NCI-H187 treated with DMSO at 0.1 percent for 48 hours (cell line): ENCODE results near the gene CD81.

Source experiments
- DNase-seq: peaks from one replicate; lab custom pipeline; 2025; lab: John Stamatoyannopoulos, UW

The CD81 gene

DNA sequence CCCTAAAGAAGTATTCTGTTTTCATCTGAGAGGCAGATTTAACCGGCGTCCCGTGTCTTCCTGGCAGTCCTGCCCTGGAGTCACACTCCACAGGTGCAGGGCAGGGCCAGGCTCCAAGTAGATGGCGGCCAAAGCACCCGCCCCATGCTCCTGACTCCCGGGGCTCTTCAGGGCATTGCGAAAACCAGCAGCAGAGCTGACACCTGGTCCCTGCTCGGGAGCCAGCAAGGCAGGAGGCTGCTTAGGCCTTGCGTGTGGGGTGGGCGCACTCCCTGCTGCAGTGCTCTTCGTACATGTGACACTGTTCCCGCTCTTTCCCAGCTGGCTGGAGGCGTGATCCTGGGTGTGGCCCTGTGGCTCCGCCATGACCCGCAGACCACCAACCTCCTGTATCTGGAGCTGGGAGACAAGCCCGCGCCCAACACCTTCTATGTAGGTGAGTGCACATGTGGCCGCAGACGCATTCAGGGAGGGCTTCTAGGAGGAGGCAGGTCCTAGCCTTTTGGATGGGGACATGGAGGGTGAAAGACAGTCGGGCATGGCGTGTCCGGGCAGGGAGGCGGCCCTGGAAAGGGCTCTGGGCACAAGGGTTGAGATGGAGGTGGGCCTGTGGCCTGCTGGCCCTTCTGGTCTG lies 13.1 kb downstream of the CD81 start:
- no peak for DNase-seq

DNA sequence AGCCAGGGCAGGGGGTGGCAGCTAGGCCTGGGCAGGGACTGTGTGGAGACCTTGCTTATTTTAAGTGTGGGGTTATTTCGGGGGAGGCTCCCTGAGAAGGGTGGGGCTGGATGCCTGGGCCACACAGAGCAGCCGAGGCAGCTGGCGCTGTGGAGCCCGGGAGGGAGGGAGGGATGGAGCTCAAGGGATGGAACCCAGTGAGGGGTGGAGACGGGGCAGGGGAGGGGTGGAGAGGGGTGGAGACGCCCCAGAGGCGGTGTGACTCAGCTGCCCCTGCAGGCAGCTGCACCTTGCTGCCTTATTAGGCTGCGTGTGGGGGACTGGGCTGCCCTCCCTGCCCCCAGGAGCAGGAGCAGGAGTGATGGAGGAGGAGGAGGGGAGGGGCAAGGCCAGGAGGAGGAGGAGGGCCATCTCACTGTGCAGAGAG lies 13.6 kb downstream of the CD81 start:
- DNase-seq = no peak

GRCh38 chr11:2391181-2391975 lies 14.3 kb downstream of the CD81 start:
- no peak for DNase-seq

GRCh38 chr11:2392241-2392959 lies 15.3 kb downstream of the CD81 start:
- DNase-seq = no peak

- no peak for DNase-seq
Observed at GRCh38 chr11:2393111-2393868, 16.2 kb downstream of the CD81 start.

- DNase-seq = no peak
Observed at GRCh38 chr11:2393941-2394817, 17.1 kb downstream of the CD81 start.

GRCh38 chr11:2394818-2395105 lies 17.7 kb downstream of the CD81 start:
- no peak for DNase-seq

DNA sequence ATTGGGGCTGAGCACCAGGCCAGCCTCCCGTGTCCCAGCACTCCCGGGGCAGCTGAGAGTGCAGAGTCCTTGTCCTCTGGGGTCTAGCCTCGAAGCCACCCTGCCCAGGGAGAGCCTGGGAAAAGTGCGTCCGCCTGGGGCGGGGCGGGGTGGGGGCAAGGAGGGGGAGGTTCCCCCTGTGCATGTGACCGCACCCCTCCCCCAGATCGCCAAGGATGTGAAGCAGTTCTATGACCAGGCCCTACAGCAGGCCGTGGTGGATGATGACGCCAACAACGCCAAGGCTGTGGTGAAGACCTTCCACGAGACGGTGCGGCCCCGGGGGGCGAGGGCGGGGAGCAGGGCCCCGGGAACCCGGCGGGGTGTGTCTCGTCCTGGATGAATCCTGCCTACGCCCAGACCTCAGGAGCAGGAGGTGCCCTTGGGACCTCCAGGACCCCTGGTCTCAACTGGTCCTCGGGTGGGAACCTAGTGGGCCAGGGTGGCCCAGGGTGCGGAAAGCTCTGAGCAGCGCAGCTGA lies 18.2 kb downstream of the CD81 start:
- DNase-seq = no peak

DNA sequence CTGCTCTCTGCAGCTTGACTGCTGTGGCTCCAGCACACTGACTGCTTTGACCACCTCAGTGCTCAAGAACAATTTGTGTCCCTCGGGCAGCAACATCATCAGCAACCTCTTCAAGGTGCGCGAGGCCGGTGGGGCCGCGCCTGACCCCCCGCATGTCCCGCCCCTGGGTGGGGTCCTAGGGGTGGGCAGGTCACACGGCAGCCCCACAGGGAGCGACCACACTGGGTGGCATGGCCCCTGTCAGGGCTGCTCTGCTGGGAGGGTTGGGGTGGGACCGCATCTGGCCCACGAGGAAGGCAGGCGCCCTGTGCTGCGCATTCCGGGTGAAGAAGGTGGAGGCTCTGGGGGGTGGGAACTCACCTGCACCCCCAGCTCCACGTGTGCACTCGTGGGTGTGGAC lies 18.7 kb downstream of the CD81 start:
- DNase-seq = no peak

DNA sequence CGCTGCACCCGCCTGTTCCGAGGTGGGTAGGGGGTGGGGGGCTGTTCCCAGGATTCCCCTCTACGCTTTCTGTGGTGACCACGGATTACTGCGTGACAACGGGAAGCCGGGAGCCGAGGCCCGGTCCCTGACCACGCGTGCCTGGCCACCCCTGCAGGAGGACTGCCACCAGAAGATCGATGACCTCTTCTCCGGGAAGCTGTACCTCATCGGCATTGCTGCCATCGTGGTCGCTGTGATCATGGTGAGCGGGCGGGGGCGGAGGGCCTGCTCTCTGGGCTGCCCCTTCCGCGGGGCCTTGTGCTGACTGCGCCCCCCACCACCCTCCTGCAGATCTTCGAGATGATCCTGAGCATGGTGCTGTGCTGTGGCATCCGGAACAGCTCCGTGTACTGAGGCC lies 19.4 kb downstream of the CD81 start:
- DNase-seq = no peak

- no peak for DNase-seq
Observed at GRCh38 chr11:2397005-2397404, 19.9 kb downstream of the CD81 start.

GRCh38 chr11:2398664-2399355 lies 21.7 kb downstream of the CD81 start:
- DNase-seq = no peak

DNA sequence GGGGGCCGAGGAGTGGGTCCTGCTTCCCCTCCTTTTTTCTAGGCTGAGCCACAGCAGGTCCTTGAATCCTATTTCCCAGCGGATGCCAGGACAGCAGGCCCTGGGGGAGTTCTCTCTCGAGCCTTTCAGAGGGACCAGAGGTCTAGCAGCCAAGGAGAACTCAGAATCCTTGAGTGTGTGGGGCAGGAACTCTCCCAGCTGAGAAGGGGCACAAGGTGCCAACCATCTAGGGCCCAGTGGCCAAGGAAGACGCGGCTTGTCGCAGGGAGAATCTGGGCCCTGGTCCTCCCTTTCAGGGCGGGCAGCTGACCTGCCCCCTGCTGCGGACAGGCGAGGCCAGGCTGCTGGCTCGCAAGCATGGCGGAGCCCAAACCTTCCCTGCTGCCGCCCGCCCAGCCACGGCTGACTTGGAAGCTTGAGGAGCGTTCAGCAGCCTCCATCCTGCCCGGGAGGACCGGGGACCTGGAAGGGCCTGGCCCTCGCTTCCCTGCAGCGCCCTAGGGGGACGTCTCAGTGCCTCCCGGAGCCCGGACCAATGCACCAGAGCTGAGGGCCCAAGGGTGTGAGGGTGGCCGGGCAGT lies 22.5 kb downstream of the CD81 start:
- no peak for DNase-seq

DNA sequence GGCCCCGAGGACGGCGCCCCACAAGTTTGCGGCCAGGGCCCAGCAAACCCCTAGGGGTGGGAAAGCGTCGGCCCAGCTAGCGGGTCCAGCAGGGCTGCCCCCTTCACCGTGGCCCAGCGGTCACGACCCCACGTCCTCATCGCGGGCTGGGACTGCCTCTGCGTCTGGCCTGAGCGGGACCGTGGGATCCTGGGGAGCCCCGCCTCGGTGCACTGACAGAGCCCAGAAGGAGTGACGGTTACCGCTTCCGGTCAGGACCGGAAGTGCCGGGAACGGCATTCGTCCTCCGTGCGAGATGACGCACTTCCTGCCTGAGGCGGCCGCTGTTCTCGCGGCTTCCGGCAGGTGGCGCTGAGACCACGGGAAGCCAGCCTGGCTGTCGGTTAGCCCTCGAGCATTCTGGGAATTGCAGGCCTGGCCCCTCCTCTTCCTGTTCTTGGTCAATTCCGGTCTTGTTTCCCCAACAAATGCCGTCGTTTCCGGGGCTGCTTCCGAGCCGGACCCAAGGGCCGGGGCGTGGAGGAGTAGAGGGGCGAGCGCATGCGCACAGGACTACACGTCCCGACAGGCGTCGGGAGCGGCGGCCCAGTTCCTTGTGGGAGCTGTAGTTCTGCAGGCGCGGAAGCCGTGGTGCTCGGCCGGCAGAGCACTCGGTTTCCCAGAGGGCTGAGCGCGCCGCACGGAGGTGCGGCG lies 23.1 kb downstream of the CD81 start, which contains the start of gene TSSC4:
Gene TSSC4 (plus strand): TSS at position 682 of the 693 bp plus-strand sequence. CDS start 1,884 bp downstream, outside the sequence.
- peak; percentile 98 for DNase-seq

- DNase-seq = no peak
Observed at GRCh38 chr11:2400762-2401435, 23.8 kb downstream of the CD81 start.

- no peak for DNase-seq
Observed at GRCh38 chr11:2401436-2401984, 24.4 kb downstream of the CD81 start.

- DNase-seq = no peak
Observed at GRCh38 chr11:2402106-2402505, 25.0 kb downstream of the CD81 start.

GRCh38 chr11:2402890-2403645 lies 26.0 kb downstream of the CD81 start:
- no peak for DNase-seq
